HCT116 (cell line): ENCODE data around the gene FARP1. TPM values are rescaled to one million over a fixed set of nuclear protein-coding genes. Genes with fewer than 3 reads are reported as not detected.

ENCODE experiments used
- ATAC-seq: fragments of 200-7000 bp; cut with Tn5 transposase; 2 replicates; pipeline ENCODE4 v1.9.1; 2020; ENCODE audit warnings: mild to moderate bottlenecking, moderate library complexity
- BruUV-seq: library from RNA; stranded (reverse); fragments of 400-500 nt; replicated peaks from 2 replicates; lab custom pipeline; 2021; lab: Mats Ljungman, UMichigan
- CTCF ChIA-PET: fragments of 300-600 bp; sonication (Branson Sonifier 250); formaldehyde crosslinking; loops from one replicate; lab custom pipeline; 2021; ENCODE audit warnings: antibody characterized with exemption; lab: Charles Lee
- POLR2A ChIA-PET: fragments of 300-600, 350-600 bp; sonication (Branson Sonifier 250); formaldehyde crosslinking; loops from one replicate; lab custom pipeline; 2021; ENCODE audit warnings: antibody characterized with exemption; lab: Charles Lee
- RAD21 ChIA-PET, 2 experiments: fragments of 300-600 bp; sonication (Branson Sonifier 250); formaldehyde crosslinking; loops; one replicate each; lab custom pipeline; 2023; ENCODE audit warnings: low total read pairs in 2 of 2; ENCODE audit not compliant: uncharacterized antibody in 2 of 2, unreplicated experiment in 2 of 2, low non-redundant PET in 1 of 2; lab: Charles Lee
- DNase-seq: peaks from one replicate; pipeline ENCODE4 v3.0.0-alpha.2; 2010; ENCODE audit warnings: low read depth, low spot score
- H2AFZ ChIP-seq: fragments of 200-600 bp; shearing (Covaris generic), sonication (generic); 2 replicates; pipeline ENCODE4 v1.6.1; 2017; ENCODE audit warnings: low read depth, mixed run types, mixed read lengths, antibody characterized with exemption, low read length; ENCODE audit not compliant: poor library complexity, severe bottlenecking
- H3K27ac ChIP-seq: 2 replicates; pipeline ENCODE4 v1.5.1; 2012; ENCODE audit warnings: low read depth, low read length
- H3K27me3 ChIP-seq: fragments of 200-600 bp; sonication (generic); 2 replicates; pipeline ENCODE4 v1.6.1; 2016; ENCODE audit warnings: mixed run types, low read length, mixed read lengths; ENCODE audit not compliant: insufficient read depth
- H3K36me3 ChIP-seq, 2 experiments: fragments of 200-500 bp in 1 of 2; fragments of 200-600 bp in 1 of 2; sonication (Bioruptor generic) in 1 of 2; sonication (generic) in 1 of 2; 2 replicates each; pipeline versions ENCODE4 v1.5.1 to v1.6.1; 2014 to 2016; ENCODE audit warnings: low read length in 2 of 2, inconsistent platforms in 1 of 2, mixed read lengths in 1 of 2, mixed run types in 1 of 2; ENCODE audit not compliant: insufficient read depth in 2 of 2, control insufficient read depth in 1 of 2
- H3K4me1 ChIP-seq, 2 experiments: fragments of 200-600 bp in 1 of 2; sonication (generic) in 1 of 2; 2 replicates each; pipeline versions ENCODE4 v1.5.1 to v1.6.1; 2012 to 2017; ENCODE audit warnings: low read length in 2 of 2, inconsistent platforms in 1 of 2, mild to moderate bottlenecking in 1 of 2, mixed read lengths in 1 of 2, mixed run types in 1 of 2, moderate library complexity in 1 of 2; ENCODE audit not compliant: insufficient read depth in 2 of 2, control insufficient read depth in 1 of 2
- H3K4me2 ChIP-seq: fragments of 200-600 bp; sonication (generic); 2 replicates; pipeline ENCODE4 v1.6.1; 2017; ENCODE audit warnings: mixed run types, low read length, mixed read lengths
- H3K4me3 ChIP-seq, 2 experiments: fragments of 200-600 bp in 1 of 2; sonication (generic) in 1 of 2; replicated peaks in 1 of 2; 2 replicates each; pipeline ENCODE4 v1.5.1; 2011 to 2016; ENCODE audit warnings: low read length in 2 of 2, control low read depth in 1 of 2, low read depth in 1 of 2, mild to moderate bottlenecking in 1 of 2, mixed read lengths in 1 of 2, mixed run types in 1 of 2
- H3K79me2 ChIP-seq: fragments of 200-600 bp; sonication (generic); 2 replicates; pipeline ENCODE4 v1.6.1; 2017; ENCODE audit warnings: mild to moderate bottlenecking, mixed run types, low read length, moderate library complexity, mixed read lengths; ENCODE audit not compliant: insufficient read depth
- H3K9ac ChIP-seq: fragments of 200-600 bp; sonication (generic); 2 replicates; pipeline ENCODE4 v1.6.1; 2016; ENCODE audit warnings: low read length, mixed read lengths
- H3K9me2 ChIP-seq: fragments of 200-600 bp; sonication (generic), shearing (Covaris generic); 2 replicates; pipeline ENCODE4 v1.6.1; 2017; ENCODE audit warnings: mixed run types, mild to moderate bottlenecking, moderate library complexity; ENCODE audit not compliant: insufficient read depth
- H3K9me3 ChIP-seq, 2 experiments: fragments of 200-500 bp in 1 of 2; fragments of 200-600 bp in 1 of 2; sonication (Bioruptor generic) in 1 of 2; sonication (generic) in 1 of 2; 2 replicates each; pipeline ENCODE4 v1.6.1; 2014 to 2017; ENCODE audit warnings: low read length in 2 of 2, mixed read lengths in 2 of 2, inconsistent platforms in 1 of 2, low read depth in 1 of 2, mild to moderate bottlenecking in 1 of 2, mixed run types in 1 of 2, moderate library complexity in 1 of 2; ENCODE audit not compliant: control insufficient read depth in 1 of 2, insufficient read depth in 1 of 2
- H4K20me1 ChIP-seq: fragments of 200-600 bp; sonication (generic), shearing (Covaris generic); 2 replicates; pipeline ENCODE4 v1.6.1; 2017; ENCODE audit warnings: mixed run types, mild to moderate bottlenecking, moderate library complexity; ENCODE audit not compliant: insufficient read depth
- CBX3 ChIP-seq: IDR thresholded peaks from 2 replicates; pipeline ENCODE4 v1.6.1; 2012; ENCODE audit warnings: low read depth
- CEBPB ChIP-seq: IDR thresholded peaks from 2 replicates; pipeline ENCODE4 v1.6.1; 2012; ENCODE audit warnings: low read depth
- EGR1 ChIP-seq: IDR thresholded peaks from 2 replicates; pipeline ENCODE4 v1.6.1; 2012; ENCODE audit warnings: low read depth
- ELF1 ChIP-seq: IDR thresholded peaks from 2 replicates; pipeline ENCODE4 v1.6.1; 2012; ENCODE audit warnings: low read depth, borderline replicate concordance
- EZH2 ChIP-seq: fragments of 200-600 bp; sonication (generic); IDR thresholded peaks from 2 replicates; pipeline ENCODE4 v1.6.1; 2017; ENCODE audit warnings: antibody characterized with exemption, mixed run types
- EZH2phosphoT487 ChIP-seq: fragments of 200-600 bp; IDR thresholded peaks from 2 replicates; pipeline ENCODE4 v1.6.1; 2018; ENCODE audit warnings: antibody characterized with exemption, borderline replicate concordance
- POLR2A ChIP-seq: IDR thresholded peaks from 2 replicates; pipeline ENCODE4 v1.7.0; 2011; ENCODE audit warnings: borderline replicate concordance; ENCODE audit not compliant: insufficient read depth, insufficient read length; ENCODE audit errors: extremely low read depth
- SIN3A ChIP-seq: IDR thresholded peaks from 2 replicates; pipeline ENCODE4 v1.6.1; 2012; ENCODE audit warnings: low read depth
- SP1 ChIP-seq: IDR thresholded peaks from 2 replicates; pipeline ENCODE4 v1.6.1; 2012; ENCODE audit warnings: low read depth
- SRF ChIP-seq: IDR thresholded peaks from 2 replicates; pipeline ENCODE4 v1.6.1; 2012; ENCODE audit warnings: low read depth
- TCF7L2 ChIP-seq: IDR thresholded peaks from 2 replicates; pipeline ENCODE4 v1.7.0; 2011; ENCODE audit warnings: borderline replicate concordance, inconsistent platforms; ENCODE audit not compliant: insufficient read depth, insufficient read length; ENCODE audit errors: extremely low read depth
- YY1 ChIP-seq: IDR thresholded peaks from 2 replicates; pipeline ENCODE4 v1.6.1; 2011; ENCODE audit warnings: low read length, low read depth, moderate library complexity, mild to moderate bottlenecking; ENCODE audit not compliant: insufficient replicate concordance; ENCODE audit errors: extremely low read depth
- ZFX ChIP-seq: fragments of 450-650 bp; IDR thresholded peaks from 2 replicates; pipeline ENCODE4 v1.6.1; 2017
- intact Hi-C: fragments of 100-400 bp; cut with micrococcal nuclease; formaldehyde crosslinking; loops from 2 replicates; pipeline ENCODE4 v1.10.0; 2022
- total RNA-seq: library from RNA; stranded (reverse); gene quantifications from one replicate; pipeline ENCODE4 v1.2.1, GENCODE V29; 2021; ENCODE audit not compliant: unreplicated experiment
- TF ChIP-seq, protein P1 (sequence below): IDR thresholded peaks from 2 replicates; pipeline ENCODE4 v1.6.1; 2011; ENCODE audit warnings: mild to moderate bottlenecking, low read length, moderate library complexity; ENCODE audit not compliant: insufficient replicate concordance; ENCODE audit errors: extremely low read depth
- TF ChIP-seq, protein P2 (sequence below): IDR thresholded peaks from 2 replicates; pipeline ENCODE4 v1.6.1; 2012
- TF ChIP-seq, protein P3 (sequence below): IDR thresholded peaks from 2 replicates; pipeline ENCODE4 v1.6.1; 2012
- TF ChIP-seq, protein P4 (sequence below), 3 experiments: fragments of 200-600 bp in 1 of 3; sonication (generic) in 1 of 3; IDR thresholded peaks in 2 of 3; conservative IDR thresholded peaks in 1 of 3; 2 replicates each; pipeline ENCODE4 v1.5.1; 2012 to 2017; ENCODE audit warnings: low read depth in 2 of 3, low read length in 2 of 3, antibody characterized with exemption in 1 of 3, borderline replicate concordance in 1 of 3, control low read depth in 1 of 3, mild to moderate bottlenecking in 1 of 3, mixed read lengths in 1 of 3, mixed run types in 1 of 3, moderate library complexity in 1 of 3; ENCODE audit not compliant: insufficient read depth in 1 of 3

The FARP1 gene
- total RNA-seq, 1 experiment from 2014 or later, result 30.5 TPM

DNA sequence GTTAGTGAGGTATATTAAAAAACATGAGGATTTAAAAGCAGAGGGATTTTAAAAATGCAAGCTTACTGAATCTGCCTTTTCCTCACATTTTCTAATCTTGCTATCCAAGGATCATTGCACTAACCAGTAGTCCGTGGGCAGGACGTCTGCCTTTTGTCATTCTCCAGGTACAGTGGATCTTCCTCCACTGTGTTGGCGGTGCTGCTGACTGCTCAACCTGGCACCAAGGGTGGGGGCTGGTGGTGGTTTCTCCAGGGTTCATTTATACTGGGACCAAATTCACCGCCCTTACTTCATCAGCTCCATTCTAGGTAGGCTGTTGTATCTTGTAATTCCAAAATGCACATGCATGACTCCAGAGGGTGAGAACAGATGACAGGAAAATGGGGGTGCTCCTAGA is 264.7 kb downstream of the FARP1 start:
- no peak for ATAC-seq
- no peaks in the 10 kb centered on the region for H3K79me2 ChIP-seq
- TF ChIP-seq SRF (no peak), SP1 (no peak), EGR1 (no peak), TCF7L2 (no peak), POLR2A (no peak), ZFX (no peak), CBX3 (no peak), CEBPB (no peak), EZH2phosphoT487 (no peak), YY1 (no peak), ELF1 (no peak), SIN3A (no peak), EZH2 (no peak)
- TF ChIP-seq, protein P1, sequence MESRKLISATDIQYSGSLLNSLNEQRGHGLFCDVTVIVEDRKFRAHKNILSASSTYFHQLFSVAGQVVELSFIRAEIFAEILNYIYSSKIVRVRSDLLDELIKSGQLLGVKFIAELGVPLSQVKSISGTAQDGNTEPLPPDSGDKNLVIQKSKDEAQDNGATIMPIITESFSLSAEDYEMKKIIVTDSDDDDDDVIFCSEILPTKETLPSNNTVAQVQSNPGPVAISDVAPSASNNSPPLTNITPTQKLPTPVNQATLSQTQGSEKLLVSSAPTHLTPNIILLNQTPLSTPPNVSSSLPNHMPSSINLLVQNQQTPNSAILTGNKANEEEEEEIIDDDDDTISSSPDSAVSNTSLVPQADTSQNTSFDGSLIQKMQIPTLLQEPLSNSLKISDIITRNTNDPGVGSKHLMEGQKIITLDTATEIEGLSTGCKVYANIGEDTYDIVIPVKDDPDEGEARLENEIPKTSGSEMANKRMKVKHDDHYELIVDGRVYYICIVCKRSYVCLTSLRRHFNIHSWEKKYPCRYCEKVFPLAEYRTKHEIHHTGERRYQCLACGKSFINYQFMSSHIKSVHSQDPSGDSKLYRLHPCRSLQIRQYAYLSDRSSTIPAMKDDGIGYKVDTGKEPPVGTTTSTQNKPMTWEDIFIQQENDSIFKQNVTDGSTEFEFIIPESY, result no peak
- TF ChIP-seq, protein P2, sequence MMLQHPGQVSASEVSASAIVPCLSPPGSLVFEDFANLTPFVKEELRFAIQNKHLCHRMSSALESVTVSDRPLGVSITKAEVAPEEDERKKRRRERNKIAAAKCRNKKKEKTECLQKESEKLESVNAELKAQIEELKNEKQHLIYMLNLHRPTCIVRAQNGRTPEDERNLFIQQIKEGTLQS, result no peak
- TF ChIP-seq, protein P3, sequence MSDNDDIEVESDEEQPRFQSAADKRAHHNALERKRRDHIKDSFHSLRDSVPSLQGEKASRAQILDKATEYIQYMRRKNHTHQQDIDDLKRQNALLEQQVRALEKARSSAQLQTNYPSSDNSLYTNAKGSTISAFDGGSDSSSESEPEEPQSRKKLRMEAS, result no peak
- TF ChIP-seq, protein P4, sequence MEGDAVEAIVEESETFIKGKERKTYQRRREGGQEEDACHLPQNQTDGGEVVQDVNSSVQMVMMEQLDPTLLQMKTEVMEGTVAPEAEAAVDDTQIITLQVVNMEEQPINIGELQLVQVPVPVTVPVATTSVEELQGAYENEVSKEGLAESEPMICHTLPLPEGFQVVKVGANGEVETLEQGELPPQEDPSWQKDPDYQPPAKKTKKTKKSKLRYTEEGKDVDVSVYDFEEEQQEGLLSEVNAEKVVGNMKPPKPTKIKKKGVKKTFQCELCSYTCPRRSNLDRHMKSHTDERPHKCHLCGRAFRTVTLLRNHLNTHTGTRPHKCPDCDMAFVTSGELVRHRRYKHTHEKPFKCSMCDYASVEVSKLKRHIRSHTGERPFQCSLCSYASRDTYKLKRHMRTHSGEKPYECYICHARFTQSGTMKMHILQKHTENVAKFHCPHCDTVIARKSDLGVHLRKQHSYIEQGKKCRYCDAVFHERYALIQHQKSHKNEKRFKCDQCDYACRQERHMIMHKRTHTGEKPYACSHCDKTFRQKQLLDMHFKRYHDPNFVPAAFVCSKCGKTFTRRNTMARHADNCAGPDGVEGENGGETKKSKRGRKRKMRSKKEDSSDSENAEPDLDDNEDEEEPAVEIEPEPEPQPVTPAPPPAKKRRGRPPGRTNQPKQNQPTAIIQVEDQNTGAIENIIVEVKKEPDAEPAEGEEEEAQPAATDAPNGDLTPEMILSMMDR (IDR thresholded peaks at IDR 0.05 in 2 of 3, conservative IDR thresholded peaks at IDR 0.05 in 1 of 3; ENCODE audit: borderline replicate concordance in 1 of 3, insufficient read depth in 1 of 3, low read depth in 2 of 3, low read length in 2 of 3), result no peak
- no peaks in the 10 kb centered on the region for H3K9me2 ChIP-seq
- no peaks in the 10 kb centered on the region for H3K9me3 ChIP-seq
- H4K20me1 ChIP-seq, result no peaks in the 10 kb centered on the region
- no peaks in the 10 kb centered on the region for H3K27me3 ChIP-seq
- no peak overlapping the region for H3K9ac ChIP-seq
- ChIA-PET POLR2A (no interaction called here), CTCF (no interaction called here), RAD21 (no interaction called here)
- no peak overlapping the region for H3K4me2 ChIP-seq
- no peak overlapping the region for H3K27ac ChIP-seq
- H3K4me1 ChIP-seq, result no peaks in the 10 kb centered on the region
- no peak for DNase-seq
- intact Hi-C loops, result no loop called here
- BruUV-seq, result no TSS peak
- no peak overlapping the region for H3K4me3 ChIP-seq
- no peaks in the 10 kb centered on the region for H3K36me3 ChIP-seq
- no peak overlapping the region for H2AFZ ChIP-seq
